GM12872 (cell line): ENCODE results near the gene TPK1.

Experiments used
- TF ChIP-seq, protein P1 (sequence below): IDR thresholded peaks from 3 replicates; pipeline ENCODE4 v1.5.1; 2011; ENCODE audit warnings: low read depth, mild to moderate bottlenecking, low read length, moderate library complexity; ENCODE audit not compliant: insufficient read depth

Gene TPK1

DNA sequence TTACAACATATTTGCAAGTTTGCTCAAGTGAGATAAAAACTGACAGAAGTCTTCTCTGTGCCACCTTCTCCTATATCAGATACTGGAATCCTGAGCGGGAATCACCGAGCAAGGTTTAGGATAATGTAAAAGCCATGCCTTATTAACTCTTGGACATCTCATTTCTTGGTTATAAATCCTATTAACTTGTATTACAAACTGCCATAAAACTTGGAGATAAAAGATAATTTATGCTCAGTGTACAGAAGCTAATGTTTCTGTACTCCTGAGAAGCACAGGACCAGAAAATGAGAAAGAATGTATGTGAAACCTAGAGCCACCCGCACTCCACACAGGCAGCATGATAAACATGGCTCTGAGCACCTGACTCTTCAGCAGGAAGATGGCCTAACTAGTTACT lies 251.1 kb downstream of the TPK1 start:
- TF ChIP-seq, protein P1, sequence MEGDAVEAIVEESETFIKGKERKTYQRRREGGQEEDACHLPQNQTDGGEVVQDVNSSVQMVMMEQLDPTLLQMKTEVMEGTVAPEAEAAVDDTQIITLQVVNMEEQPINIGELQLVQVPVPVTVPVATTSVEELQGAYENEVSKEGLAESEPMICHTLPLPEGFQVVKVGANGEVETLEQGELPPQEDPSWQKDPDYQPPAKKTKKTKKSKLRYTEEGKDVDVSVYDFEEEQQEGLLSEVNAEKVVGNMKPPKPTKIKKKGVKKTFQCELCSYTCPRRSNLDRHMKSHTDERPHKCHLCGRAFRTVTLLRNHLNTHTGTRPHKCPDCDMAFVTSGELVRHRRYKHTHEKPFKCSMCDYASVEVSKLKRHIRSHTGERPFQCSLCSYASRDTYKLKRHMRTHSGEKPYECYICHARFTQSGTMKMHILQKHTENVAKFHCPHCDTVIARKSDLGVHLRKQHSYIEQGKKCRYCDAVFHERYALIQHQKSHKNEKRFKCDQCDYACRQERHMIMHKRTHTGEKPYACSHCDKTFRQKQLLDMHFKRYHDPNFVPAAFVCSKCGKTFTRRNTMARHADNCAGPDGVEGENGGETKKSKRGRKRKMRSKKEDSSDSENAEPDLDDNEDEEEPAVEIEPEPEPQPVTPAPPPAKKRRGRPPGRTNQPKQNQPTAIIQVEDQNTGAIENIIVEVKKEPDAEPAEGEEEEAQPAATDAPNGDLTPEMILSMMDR: no peak

GRCh38 chr7:144579687-144580086 lies 256.2 kb downstream of the TPK1 start:
- TF ChIP-seq, protein P1: no peak

- TF ChIP-seq, protein P1: no peak
These were observed 260.4 kb downstream of the TPK1 start for GRCh38 chr7:144575456-144575855.

- TF ChIP-seq, protein P1: no peak
These were observed 267.6 kb downstream of the TPK1 start for GRCh38 chr7:144568233-144568632.

- TF ChIP-seq, protein P1: no peak
These were observed 270.3 kb downstream of the TPK1 start for GRCh38 chr7:144565586-144565985.

- TF ChIP-seq, protein P1: no peak
These were observed 286.0 kb downstream of the TPK1 start for GRCh38 chr7:144549861-144550260.

GRCh38 chr7:144548556-144548955 lies 287.3 kb downstream of the TPK1 start:
- TF ChIP-seq, protein P1: no peak

- TF ChIP-seq, protein P1: no peak
These were observed 288.0 kb downstream of the TPK1 start for GRCh38 chr7:144547888-144548287.
